HG03196 (cell line): ENCODE measurements around the gene CCDC60.

ENCODE experiments used
- ATAC-seq: cut with Tn5 transposase; IDR thresholded peaks from one replicate; pipeline ENCODE4 v1.9.1; 2021; ENCODE audit not compliant: unreplicated experiment

CCDC60 gene, protein sequence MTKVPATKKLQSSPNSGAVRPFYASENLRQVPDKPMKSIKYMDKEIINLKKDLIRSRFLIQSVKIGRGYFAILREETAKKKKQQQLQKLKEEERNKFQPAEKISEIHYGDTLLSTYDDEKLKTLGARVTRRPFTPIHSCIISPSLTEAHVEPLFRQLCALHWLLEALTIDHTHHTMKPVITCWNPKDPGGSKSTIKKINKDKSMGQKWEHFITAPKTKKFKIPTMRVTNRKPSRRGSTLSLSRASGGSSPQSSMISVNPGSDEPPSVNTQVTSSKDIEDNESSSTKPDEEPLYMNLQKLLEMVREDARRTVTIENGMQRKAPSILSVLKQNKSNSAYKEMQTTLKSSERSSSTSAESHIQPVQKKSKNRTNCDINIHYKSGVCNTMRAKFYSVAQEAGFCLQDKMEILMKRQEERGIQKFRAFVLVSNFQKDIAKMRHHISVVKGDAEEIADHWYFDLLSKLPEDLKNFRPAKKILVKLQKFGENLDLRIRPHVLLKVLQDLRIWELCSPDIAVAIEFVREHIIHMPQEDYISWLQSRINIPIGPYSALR

DNA sequence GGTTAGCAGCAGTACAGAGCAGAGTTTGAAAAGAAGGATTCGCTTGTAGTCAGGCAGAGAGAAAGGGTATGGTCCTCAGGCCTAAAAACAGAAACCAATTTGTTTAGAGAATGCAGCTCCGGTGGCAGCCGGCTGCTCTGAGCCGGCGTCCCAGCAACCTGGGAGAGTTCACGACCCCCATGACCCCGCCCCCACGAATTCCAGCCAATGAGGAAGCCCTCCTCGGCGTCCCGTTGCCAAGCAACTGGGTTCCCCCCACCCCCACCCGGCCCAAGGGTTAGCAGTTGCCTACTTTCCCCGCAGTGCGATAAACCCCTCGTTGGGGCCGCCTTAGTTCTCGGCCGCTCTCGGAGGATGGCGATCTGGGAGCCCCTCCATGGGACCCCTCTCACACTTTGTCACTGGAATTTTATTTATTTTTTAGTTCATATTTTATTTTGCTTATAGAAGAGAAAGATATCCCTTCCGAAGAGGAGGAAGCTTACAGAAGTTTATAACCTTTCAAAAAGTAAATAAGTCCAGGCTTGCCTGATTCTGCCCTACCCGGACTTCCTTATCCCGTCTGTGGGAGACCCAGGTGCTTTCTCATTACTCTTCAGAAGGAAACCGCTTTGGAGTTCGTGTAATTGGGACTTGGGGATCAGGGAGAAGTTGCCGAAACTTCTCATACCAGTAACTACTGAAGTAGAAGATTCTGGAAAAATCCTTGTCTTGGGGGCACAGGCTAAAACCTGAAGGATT, at the start of gene CCDC60:
TSS of gene CCDC60 (plus strand) at position 300 of the 741 bp plus-strand sequence. CDS start 448 bp downstream, outside the sequence.
- no peak for ATAC-seq

DNA sequence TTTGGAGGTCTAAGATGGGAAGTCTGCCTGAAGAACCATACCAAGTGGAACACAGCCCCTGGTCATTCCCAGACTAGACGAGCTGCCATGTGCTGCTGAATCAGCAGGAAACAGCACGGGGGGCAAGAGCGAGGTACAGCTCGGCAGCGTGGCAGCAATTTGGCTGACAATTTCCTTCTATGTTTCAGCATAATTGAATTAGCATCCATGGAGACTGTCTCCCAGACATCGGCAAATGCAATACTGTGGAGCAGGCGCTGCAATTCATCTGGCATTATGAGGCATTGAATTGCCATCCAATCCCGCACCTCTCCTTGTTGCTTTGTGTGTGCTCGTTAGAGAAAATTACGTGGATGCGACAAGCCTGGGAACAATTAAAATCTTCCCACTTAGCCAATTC, 46.0 kb upstream of the CCDC60 start:
- no peak for ATAC-seq

DNA sequence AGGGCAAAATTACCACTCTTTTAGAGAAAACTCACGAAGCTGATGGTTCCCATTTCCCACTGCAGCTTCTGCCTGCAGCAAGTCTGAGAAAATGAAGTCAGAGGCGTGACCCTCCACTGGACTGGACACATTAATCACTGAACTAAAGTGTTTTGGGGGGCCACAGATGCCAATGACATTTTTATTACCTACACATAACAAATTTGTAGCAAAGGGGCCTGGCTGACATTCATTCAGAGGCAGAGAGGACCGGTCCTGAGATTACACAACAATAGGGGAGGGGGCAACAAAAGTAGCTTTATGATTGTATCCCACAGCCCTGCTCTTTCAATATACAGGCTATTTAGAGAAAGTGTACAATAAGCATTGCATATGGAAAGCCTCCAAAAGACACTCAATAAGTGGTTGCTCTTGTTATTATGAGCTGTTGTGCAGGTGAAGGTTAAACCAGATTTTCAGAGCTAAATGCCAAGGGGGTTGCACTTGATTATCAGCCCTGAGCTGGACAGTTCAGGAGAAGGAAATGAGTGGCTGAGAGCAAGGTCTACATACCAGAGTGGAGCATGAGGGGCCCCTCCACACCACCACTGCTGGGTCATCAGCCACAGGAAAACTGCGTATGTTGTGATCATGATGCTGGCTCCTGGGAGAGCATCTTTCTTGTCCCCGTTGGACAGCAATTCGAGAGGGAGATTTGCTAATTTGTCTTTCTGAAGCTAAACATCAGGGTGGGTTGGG, 41.5 kb upstream of the CCDC60 start:
- no peak for ATAC-seq

DNA sequence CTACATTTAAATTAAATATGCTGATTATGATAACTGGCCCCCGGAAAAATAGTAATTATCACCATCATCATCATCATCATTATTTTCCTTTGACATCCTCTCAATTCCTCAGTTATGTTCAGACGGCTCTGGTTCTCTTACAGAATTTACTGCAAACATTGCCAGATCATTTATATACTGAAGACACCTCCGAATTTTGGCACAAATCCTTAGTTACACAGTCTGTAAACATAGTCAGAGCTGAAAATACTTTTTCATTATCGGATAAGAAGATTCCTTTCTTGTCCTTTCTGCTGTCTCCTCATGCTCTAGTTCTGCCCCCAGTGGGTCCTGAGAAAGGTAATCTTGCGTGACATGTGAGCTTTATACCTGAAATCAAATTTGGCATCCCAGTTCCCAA, 40.3 kb upstream of the CCDC60 start:
- ATAC-seq = no peak

DNA sequence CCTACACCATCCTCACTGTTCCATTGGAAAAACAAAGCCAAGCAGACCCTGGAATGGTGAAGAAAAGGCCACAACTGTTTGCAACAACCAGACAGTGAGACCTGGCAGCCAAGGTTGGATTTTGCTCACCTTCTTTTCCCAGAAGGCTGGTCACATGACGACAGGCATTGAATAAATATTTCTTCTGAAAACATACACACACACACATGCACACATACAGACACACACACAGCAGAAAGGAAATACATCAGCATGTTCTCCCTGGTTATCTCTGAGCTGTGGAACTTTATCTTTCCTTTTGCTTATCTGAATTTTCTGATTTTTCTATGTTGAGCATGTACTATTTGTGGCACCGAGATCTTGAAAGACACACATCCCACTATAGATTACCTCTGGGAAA, 38.0 kb upstream of the CCDC60 start:
- ATAC-seq = no peak

DNA sequence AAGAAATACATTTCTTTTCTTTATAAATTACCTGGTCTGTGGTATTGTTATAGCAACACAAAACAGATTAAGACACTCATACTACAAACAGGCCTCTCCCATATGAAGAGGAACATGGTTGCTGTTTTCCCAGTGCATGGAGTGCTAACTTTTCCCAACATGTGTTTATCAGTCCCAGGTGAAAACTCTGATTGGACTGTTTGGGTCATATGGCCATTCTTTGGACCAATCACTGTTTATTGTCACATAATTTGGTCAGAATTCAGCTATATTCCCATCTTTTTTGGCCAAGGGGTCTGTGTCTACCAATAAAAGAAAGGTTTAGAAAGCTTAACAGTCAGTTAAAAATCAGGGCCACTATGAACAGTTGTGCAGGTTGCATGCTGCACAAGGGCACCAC, 35.4 kb upstream of the CCDC60 start:
- ATAC-seq = no peak

DNA sequence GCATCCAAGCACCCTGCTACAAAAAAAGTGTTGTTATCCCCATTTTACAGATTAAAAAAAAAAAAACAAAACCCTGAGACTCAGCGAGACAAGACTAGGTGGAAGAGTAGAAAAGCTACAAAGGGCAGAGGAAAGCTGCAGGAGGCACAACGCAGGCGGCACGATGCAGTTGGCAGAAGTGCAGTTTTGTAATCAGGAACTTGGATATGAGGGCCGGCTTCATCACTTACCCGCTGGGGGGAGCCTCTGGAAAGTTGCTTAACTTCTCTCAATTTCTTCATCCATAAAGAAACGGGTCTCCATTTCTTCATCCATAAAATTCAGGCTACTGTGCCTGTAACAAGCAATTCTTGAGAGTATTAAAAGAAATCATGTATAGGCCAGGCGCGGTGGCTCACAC, 33.1 kb upstream of the CCDC60 start:
- ATAC-seq = no peak

DNA sequence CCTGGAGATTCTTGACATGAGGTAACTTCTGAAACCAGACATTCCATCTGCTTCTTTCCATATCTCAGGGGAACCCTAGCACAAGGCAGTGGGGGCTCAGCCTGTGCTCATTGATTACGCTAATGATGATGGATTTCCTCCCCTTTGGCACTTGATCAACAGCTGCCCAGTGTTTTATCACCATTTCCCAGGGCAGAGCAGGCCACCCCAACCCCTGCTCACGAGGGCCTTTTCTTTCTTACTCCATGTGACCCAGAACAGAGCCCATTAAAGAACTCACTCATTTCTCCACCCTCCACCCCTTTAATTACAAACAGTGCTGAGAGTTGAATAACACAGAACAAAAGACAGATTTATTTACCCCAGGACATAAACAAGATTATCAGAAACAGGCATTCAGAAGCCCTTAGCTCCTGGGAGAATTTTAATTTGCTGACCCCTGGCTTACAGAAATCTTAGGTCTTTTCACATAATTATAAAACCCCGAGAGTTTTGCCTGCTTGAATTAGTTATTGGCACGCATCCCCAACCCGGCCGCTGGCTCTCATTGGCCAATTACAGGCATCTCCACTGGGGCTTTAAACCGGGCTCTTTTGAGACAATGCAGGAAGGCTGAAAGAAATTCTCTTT, 32.0 kb upstream of the CCDC60 start:
- ATAC-seq = no peak

DNA sequence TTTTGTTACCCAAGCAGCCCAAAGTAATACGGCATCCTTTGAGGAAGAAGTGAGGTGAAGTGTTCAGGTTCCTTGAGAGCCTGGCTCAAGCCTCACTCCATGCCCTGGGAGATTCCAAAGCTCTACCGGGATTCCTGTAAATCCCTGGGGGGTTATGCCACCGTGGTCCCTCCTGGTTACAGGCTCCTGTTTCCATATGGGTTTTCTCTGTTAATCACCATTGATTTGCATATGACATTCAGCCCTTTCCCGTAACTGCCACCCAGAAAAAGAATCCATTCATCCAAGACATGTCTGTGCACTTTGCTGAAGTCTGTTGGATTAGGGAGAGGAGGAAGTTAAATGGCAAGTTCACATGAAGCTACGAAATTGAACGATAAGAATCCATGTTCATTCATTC, 27.9 kb upstream of the CCDC60 start:
- ATAC-seq = no peak

DNA sequence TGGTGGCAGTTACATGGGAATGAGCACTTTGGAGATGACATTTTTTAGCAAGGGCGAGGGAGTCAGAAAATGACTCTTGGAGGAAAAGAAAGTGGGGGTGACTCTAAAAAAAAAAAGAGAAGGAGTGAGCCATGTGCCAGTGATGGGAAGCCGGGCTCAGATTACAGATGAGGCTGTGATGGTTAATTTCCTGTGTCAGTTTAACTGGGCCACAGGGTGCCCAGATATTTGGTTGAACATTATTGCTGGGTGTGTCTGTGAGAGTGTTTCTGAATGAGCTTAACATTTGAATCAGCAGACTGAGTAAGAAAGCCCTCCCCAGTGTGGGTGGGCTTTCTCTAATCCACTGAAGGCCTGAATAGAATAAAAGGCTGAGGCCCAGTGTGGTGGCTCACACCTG, 26.8 kb upstream of the CCDC60 start:
- ATAC-seq = no peak

DNA sequence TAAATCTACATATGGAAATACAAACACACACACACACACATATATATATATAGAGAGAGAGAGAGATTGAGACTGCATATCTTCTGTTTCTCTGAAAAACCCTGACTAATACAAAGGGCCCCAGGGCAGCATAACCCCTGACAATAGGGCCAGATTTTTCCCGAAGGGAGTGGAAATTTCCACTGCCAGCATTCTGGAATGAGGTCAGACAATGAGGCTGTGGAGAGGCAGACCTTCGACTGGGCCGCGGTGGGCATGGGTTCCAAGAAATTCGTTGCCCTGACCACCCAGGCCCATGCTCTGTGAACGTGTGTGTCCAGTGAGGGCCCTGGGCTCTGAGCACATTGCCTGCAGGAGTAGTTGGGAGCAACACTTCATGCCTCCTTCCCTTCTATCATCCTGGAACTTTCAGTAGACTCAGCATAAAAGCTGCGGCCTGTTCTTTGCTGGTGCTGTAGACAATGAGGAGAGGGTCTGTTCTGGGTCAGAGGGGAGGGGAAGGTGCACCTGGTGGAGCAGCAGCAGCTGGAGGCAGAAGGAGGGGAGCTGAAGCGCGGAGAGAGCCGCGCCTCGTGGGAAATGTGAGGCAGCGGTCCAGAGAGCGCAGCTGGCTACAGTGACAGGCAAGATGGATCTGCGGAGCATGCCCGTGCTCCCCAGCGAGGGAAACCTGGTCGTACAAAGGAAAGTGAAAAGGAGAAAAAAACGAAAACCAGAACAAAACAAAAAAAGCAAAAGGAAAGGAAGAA, 25.6 kb upstream of the CCDC60 start:
- ATAC-seq = no peak

DNA sequence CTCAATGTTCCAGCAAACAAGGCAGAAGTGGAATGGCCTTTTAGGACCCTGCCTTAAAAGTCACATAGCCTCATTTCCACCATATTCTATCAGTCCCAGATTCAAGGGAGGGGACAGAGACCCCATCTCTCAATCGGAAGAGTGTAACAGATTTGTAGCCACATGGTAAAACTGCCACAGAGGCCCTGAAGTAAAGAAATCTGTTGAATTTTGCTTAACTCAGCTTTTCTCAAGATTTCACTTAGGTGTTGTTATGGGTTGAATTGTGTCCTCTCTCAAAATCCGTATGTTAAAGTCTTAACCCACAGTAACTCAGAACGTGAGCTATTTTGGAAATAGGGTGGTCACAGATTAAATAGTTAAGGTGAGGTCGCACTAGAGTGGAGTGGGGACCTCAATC, 22.7 kb upstream of the CCDC60 start:
- no peak for ATAC-seq

DNA sequence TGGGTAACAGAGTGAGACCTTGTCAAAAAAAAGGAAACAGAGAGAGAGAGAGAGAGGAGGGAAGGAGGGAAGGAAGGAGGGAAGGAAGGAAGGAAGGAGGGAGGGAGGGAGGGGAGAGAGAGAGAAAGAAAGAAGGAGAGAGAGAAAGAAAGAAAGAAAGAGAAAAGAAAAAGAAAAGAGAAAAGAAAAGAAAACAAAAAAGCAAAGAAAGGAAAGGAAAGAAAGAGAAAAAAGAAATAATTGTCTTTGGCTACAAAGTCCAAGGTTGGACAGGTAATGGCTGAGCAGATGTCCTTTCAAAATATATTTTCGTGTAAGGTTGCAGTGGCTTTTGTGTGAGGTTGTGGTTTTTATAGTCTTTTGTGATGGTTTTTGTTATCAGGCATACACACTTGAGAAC, 21.6 kb upstream of the CCDC60 start:
- no peak for ATAC-seq

DNA sequence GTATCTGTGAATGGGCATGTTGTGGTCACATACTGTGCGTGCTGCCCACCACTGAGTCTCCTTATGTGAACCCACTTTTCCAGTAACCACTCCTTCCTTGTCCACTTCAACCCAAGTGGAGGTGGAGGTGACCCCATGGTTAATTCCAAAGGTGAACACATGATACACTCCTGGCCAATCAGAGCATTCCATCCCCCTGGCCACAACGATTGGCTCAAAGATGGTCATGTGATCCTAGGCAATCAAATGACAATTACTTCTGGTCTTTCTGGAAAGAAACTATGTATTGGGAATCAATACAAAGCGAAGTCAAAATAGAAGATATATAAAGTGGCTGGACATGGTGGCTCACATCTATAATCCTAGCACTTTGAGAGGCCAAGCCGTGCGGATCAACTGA, 20.2 kb upstream of the CCDC60 start:
- no peak for ATAC-seq

DNA sequence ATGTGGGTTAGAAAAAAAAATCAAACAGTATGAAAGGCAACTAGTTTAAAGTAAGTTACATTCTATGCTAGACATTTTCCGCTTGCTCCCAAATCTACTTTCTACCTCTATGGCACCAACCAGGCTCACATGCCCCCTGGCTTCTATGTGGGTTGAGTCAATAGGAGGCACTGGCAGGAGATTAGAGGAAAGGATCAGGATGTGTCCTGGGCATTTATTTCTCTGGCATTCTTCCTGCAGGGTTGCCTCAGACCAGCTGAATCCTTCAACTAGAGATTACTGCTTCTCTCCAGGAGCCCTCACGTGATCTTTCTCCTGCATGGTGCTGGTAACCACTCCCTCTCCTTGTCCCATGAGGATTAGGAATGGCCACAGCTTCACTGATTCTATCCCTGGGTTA, 14.9 kb upstream of the CCDC60 start:
- ATAC-seq = no peak

DNA sequence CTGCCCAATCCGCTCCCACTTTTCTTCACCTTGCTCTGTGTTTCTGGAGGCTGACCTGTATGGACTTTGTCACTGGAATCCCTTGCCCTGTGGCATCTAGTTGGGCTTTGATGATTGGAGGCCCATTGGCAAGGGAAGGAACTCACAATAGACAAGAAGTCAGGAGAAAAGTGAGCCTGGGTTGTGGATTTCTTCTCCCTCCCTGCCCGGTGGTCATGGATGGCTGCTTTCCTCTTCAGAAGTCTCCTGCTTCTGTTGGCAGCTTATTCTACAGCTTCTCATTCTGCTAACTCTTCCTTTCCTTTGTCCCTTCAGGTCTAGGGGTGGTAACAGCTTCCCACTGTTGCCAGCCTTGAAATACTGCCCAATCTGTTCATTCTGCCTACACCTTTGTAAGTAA, 13.9 kb upstream of the CCDC60 start:
- ATAC-seq = no peak

DNA sequence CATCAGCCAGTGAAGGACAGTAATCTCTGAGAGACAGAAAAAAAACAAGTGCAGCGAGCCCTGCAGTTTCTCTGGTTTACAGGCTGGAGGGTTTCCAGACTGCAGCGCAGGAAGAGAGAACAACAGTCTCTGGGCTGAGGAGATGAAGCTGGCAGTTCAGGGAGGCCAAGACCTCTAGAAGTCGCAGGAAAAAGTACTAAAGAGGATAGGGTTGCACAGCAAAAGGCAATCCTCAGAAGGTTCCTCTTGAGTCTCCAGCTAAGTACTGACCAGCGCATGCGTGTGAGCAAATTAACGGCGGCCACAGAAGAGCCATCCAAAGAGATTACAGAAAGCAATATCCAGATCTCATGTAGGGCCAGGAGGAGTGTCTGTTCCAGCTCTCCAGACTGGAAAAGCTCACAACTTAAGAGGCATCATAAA, 12.2 kb upstream of the CCDC60 start:
- ATAC-seq = no peak

DNA sequence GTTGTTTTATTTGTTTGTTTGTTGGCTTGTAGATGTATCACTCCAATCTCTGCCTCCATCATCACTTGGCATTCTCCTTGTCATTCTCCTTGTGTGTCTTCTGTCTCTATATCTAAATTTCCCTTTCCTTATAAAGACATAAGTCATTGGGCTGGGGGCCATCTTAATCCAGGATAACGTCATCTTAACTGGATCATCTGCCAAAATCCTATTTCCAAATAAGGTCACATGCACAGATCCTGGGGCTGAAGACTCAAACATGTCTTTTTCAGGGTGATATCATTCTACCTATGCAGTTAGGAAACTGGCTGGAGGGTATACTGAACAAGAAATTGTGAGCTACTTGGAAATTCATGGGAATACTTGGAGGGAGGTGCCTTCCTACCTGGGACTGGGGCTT, 8.7 kb upstream of the CCDC60 start:
- ATAC-seq = no peak

DNA sequence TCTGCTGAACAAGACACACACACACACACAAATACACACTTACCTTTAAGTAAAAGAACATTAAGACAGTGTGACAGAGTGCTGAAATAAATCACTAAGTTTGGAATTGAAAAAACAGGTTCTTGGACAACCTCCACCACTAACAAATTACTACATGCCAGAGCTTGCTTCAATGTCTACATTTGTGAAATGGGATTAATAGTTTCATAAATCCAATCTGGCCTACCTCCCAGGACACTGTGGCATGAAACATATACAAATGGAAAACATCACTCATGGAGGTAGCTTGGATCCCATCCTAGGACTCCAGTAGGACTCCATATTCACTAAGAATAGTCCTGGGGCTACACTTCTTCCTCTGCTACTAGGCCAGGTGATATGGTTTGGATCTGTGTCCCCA, 8.2 kb upstream of the CCDC60 start:
- no peak for ATAC-seq

DNA sequence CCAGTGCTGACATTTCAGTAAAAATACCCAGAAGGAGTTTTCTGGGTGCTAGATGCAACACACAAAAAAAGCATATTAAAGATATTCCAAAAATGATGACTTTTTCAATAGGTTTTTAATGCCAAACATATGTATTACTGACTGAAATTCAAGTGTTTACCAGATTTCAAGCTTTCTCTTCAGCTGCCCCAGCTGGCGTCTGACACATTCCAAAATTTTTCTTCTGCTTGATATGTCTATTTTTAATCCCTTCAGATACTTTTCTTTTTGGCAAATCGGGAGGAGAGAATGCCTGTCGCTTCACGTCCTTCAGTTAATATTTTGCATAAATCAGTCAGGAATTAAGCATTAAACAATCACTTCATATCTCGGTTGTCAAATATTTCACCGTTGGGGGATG, 7.1 kb upstream of the CCDC60 start:
- no peak for ATAC-seq
